GM12801 (cell line): ENCODE measurements around the gene CDC42EP5.

ENCODE experiments used
- TF ChIP-seq, protein P1 (sequence below): IDR thresholded peaks from one replicate; pipeline ENCODE4 v1.5.1; 2011; ENCODE audit warnings: control low read depth; ENCODE audit not compliant: insufficient read length; ENCODE audit errors: extremely low read depth

The CDC42EP5 gene, protein sequence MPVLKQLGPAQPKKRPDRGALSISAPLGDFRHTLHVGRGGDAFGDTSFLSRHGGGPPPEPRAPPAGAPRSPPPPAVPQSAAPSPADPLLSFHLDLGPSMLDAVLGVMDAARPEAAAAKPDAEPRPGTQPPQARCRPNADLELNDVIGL

DNA sequence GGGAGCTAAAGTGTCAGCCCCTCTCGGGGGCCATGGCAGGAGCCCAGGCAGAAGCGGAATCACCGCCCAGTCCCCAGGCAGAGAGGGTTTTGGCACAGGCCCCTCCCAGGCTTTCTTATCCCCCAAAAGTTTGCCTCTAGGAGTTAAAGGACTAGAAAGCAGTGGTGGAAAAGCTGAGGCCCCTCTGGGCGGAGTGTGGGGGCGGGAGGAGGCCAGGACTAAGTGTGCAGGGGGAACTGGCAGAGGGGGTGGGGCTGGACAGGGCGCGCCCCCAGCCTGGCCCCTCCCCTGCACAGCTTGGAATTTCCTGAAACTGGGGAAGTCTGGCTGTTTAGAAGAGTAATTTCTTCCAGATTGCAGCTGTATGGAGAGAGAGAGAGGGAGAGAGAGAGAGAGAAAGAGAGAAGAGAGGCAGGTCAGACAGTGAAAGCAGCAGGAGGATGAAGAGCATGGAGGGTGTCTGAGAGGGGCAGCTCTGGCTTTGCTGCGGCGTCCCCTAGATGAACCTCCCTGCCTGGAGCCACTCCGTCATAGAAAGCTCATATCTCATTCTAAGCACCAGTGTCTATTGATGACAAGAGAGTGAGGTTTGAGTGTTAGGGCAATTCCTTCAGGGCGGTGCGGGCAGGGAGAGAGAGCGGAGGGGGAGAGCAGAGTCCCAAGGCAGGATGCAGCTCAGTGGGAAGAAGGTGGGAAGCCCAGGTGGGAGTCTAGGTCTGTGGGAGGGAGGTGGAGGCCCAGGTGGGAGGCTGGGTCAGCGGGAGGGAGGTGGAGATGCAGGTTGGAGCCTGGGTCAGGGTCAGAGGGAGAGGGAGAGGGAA lies at the start of gene CDC42EP5:
Gene CDC42EP5 (minus strand): TSS at position 226 of the 821 bp plus-strand sequence. CDS start 7,749 bp downstream, outside the sequence.
- TF ChIP-seq, protein P1, sequence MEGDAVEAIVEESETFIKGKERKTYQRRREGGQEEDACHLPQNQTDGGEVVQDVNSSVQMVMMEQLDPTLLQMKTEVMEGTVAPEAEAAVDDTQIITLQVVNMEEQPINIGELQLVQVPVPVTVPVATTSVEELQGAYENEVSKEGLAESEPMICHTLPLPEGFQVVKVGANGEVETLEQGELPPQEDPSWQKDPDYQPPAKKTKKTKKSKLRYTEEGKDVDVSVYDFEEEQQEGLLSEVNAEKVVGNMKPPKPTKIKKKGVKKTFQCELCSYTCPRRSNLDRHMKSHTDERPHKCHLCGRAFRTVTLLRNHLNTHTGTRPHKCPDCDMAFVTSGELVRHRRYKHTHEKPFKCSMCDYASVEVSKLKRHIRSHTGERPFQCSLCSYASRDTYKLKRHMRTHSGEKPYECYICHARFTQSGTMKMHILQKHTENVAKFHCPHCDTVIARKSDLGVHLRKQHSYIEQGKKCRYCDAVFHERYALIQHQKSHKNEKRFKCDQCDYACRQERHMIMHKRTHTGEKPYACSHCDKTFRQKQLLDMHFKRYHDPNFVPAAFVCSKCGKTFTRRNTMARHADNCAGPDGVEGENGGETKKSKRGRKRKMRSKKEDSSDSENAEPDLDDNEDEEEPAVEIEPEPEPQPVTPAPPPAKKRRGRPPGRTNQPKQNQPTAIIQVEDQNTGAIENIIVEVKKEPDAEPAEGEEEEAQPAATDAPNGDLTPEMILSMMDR: no peak

DNA sequence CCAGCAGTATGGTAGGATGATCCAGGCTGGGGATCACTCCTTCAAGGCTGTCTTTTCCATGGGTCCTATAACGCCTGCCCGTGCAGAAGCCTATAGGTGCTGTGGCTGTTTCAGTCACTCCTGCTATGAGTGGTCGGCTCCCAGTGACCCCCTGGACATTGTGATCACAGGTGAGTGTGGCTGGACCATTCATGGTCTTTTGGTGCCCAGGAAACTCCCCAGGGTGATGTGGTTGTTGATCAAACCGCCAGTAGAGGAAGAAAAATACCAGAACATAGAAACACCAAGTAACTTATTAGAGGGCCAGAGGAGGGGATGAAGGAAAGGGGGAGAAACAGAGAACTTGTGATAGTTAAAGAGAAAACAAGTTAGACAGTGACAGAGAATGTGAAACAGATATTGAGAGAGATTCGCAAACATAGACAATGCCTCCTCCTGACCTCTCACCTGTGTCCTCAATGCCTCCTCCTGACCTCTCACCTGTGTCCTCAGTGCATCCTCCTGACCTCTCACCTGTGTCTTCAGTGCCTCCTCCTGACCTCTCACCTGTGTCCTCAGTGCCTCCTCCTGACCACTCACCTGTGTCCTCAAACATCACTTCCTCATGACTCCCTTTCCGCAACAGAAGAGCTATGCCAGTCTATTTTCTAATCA lies 48.9 kb upstream of the CDC42EP5 start:
- TF ChIP-seq, protein P1: no peak

DNA sequence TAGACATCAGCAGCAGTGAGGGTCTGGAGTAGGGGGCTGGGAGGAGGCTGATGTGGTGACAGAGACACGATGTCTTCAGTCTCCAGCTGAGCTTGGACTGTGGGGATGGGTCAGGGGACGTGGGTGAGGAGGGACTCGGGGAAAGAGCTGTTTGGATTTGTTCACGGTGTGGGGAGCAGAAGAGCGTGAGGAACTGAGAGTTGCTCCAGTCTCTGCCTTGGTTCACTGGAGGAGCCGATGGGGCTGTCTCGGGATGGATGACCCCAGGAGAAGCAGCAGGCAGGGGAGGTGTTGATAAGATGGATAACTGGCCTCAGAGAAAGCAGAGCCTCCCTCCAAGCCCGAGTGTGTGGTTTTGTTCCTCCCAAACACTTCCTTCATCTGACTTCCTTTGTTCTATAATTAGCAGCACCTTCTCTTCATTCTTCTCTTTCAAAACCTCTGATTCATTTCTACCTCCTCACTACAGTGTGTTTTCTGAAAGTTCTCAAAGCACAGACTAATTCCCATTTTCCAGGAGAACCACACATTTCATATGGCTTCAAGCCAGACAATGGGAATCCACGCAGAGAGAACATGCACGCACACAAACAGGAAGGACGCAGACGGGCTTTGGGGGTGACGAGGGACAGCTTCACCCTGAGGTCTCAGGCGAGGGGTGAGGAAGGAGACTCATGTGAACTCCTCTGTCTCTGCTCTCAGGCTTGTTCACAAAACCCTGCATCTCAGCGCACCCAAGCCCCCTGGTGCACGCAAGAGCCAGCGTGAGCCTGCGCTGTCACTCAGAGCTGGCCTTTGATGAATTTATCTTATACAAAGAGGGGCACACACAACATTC lies 48.1 kb upstream of the CDC42EP5 start:
- TF ChIP-seq, protein P1: no peak

DNA sequence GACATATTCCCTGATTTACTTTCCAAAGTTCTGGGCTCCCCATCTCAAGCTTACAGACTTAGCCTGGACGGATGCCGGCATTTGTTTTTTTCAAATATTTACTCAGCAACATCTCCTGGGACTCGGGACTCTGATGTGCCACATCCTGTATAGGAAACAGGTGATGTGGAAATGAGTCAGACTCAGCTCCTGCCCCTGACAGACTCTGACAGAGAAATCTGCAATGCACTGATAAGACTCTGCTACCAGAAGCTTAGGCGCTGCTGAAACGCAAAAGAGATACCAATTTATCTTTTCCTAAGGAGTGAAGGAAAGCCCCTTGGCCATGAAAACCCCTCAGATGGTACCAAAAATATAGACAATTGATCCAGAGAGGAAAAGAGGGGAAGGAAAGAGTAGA lies 45.7 kb upstream of the CDC42EP5 start:
- TF ChIP-seq, protein P1: no peak

DNA sequence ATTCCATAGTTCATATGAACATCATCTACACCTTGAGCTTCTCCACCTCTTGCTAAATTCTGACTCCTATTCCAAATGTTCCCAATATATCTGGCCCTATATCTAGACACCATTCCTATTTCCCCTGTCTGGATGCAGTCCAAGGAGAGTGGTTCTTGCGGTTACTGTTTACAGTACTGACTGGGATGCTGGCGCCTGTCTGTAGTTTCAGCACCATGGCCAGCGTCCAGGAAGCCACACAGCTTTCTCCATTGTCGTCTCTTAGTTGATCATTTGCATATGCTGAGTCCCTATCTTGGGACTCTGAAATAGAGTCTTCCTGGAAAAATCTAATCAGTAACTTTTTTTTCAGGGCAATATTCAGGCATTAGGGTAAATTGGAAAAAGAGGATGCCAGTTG lies 44.4 kb upstream of the CDC42EP5 start:
- TF ChIP-seq, protein P1: no peak

DNA sequence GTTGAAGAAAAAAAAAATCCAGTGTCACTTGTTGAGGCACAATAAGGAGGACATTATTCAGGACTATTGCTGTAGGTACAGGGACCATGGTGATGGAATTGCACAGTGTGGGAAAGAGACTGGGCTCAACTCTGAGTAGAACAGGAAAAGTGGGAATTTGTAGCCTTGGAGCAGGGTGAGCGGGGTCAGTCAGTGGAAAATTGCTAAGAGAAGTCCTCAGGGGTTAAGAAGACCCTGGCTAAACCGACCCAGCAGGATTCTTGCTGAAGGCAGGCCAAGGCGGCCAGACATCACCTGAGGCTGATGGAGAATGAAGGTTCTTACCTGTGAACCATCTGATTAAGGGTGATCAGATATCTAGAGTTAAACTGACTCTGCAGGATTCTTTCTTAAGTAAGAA lies 42.1 kb upstream of the CDC42EP5 start:
- TF ChIP-seq, protein P1: no peak

DNA sequence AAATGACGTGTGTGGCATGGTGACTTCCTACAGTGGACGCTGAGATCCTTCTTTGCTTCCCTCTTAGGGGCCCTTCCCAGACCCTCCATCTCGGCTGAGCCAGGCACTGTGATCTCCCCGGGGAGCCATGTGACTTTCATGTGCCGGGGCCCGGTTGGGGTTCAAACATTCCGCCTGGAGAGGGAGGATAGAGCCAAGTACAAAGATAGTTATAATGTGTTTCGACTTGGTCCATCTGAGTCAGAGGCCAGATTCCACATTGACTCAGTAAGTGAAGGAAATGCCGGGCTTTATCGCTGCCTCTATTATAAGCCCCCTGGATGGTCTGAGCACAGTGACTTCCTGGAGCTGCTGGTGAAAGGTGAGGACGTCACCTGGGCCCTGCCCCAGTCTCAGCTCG lies 34.7 kb upstream of the CDC42EP5 start:
- TF ChIP-seq, protein P1: no peak
